ENCODE data around the gene VIT.

DNA sequence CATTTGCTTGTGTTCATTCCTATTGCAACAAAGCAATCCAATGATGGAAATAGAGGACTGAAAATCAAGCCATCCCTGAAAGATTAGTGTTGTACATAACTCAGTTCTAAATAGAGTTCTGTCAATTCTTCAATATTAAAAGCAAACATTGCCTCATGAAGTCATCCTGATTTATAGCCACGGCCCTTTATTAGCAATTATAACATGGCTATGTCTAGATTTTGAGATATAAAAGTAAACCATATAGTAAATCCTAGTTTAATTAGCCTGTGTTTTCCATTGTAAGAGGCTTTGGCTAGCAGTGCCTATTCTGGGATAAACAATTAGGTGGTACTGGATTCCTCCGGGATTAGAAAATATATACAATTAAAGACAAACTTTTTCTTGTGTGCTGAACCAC lies 33.2 kb upstream of the VIT start:
- TF ChIP-seq EZH2 (IDR thresholded peaks at IDR 0.05) (no peak), EZH2phosphoT487 (IDR thresholded peaks at IDR 0.05) (no peak)
- TF ChIP-seq, protein P1, sequence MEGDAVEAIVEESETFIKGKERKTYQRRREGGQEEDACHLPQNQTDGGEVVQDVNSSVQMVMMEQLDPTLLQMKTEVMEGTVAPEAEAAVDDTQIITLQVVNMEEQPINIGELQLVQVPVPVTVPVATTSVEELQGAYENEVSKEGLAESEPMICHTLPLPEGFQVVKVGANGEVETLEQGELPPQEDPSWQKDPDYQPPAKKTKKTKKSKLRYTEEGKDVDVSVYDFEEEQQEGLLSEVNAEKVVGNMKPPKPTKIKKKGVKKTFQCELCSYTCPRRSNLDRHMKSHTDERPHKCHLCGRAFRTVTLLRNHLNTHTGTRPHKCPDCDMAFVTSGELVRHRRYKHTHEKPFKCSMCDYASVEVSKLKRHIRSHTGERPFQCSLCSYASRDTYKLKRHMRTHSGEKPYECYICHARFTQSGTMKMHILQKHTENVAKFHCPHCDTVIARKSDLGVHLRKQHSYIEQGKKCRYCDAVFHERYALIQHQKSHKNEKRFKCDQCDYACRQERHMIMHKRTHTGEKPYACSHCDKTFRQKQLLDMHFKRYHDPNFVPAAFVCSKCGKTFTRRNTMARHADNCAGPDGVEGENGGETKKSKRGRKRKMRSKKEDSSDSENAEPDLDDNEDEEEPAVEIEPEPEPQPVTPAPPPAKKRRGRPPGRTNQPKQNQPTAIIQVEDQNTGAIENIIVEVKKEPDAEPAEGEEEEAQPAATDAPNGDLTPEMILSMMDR (IDR thresholded peaks at IDR 0.05), result no peak
